Activated T-cell treated with anti-CD3 and anti-CD28 coated beads for 1 hour (primary cell): ENCODE data around the gene PTPN3.
"Not testable (repeated sequence)": the region's sequence is repeated elsewhere in the genome, so short reads cannot be mapped to it uniquely, and the experiment has no call there.

Experiments used
- DNase-seq: peaks from one replicate; pipeline ENCODE4 v3.0.0-alpha.2; 2020; ENCODE audit warnings: low read depth

PTPN3 gene, protein sequence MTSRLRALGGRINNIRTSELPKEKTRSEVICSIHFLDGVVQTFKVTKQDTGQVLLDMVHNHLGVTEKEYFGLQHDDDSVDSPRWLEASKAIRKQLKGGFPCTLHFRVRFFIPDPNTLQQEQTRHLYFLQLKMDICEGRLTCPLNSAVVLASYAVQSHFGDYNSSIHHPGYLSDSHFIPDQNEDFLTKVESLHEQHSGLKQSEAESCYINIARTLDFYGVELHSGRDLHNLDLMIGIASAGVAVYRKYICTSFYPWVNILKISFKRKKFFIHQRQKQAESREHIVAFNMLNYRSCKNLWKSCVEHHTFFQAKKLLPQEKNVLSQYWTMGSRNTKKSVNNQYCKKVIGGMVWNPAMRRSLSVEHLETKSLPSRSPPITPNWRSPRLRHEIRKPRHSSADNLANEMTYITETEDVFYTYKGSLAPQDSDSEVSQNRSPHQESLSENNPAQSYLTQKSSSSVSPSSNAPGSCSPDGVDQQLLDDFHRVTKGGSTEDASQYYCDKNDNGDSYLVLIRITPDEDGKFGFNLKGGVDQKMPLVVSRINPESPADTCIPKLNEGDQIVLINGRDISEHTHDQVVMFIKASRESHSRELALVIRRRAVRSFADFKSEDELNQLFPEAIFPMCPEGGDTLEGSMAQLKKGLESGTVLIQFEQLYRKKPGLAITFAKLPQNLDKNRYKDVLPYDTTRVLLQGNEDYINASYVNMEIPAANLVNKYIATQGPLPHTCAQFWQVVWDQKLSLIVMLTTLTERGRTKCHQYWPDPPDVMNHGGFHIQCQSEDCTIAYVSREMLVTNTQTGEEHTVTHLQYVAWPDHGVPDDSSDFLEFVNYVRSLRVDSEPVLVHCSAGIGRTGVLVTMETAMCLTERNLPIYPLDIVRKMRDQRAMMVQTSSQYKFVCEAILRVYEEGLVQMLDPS

DNA sequence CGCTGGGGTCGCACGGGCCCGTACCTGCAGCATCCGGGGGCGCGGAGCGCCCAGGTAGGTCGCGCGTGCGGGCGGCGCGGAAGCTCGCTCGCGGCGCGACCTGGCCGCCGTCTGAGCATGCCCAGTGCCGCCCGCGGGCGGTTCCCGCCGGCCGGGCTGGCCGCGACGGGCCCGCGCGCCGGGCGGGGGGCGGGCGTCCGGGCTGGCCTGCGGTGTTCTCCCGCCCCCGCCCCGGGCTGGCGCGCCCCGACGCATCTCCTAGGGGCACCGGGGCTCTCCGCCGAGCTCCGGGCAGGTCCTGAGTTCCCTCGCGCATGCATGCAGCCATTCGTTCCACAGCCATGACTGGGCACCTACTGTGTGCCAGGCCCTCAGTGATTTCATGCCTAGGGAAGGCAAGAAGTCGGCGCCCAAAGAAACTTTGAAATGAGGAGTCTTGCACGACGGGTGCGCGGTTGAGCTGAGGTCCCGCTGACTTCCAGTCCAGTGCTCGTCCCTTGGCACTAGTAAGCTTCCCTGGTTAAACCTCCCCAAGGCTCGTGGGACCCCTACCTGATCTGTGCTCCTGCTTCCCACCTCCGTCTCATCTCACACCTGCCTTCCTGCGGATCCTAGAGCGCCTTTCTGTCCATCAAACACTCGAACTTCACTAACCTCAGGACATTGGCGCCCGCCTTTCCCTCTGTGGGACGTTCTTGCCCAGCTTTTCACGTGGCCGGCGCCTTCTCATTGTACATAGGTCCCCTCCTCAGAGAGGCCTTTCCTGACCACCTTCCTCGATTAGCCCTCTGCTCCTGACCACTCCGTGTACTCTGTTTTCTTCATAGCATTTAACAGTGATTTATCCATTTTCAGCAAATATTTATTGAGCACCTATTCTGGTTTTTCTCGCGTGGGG lies at the start of gene PTPN3:
PTPN3 (minus strand) TSS at position 113 of the 898 bp plus-strand sequence. CDS start 34,873 bp downstream, outside the sequence.
- no peak for DNase-seq

- not testable (repeated sequence) for DNase-seq
Observed at GRCh38 chr9:109544954-109545353, 46.8 kb upstream of the PTPN3 start.

- DNase-seq = no peak
Observed at GRCh38 chr9:109542922-109543321, 44.8 kb upstream of the PTPN3 start.

DNA sequence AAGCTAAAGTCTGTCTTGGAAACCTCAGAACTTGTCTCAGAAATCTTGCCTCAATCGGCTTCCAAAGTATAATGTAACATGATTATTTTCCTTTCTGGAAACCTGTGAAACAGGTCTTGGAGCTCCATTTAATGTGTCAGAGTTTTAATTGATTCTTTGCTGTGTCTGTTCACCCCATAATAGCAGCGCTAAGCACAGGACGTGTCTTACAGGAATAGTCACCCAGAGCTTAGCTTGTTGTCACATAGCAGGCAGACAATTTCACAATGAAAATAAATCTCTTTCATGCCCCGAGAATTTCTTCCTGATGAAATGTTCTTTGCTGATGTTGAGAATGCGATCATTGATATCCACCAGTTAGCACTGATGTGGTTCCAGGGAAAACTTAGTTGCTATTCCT lies 40.2 kb upstream of the PTPN3 start:
- no peak for DNase-seq

DNA sequence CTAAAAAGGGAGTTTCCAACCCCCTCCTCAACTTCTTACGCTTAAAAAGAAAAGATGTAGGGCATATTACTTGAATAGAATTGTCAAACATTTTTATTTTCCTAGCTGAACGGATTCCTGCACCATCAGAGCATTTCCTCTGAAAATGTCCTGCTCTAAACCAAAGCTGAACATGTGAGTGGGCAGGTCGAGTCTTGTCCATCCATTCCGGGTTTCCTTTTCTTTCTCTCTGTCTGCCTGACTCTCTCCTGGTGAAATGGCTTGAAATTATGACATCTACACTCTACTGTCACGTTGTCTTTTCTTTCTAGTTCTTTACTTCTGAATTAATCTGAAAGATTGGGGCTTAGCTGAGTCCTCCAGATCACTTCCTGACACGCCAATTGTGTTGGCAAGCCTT lies 39.2 kb upstream of the PTPN3 start:
- no peak for DNase-seq

DNA sequence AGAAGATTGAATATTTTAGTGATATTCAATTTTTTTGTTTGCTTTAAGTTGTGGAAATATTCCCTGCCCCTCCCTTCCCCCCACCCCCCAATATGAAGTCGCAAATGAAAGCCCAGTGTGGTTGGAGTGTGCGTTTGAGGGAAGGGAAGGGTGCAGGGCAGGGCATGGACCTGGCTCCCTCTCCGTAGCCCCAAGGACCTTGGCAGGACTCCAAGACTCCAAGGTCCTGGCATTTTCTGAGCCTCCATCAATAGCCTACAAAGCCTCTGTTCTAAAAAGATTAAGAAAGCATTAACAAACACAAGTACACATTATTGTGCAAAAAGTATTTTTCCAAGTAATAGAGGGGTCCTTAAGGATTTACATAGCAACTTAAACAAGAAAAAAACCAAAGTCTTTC lies 38.8 kb upstream of the PTPN3 start:
- DNase-seq = no peak

DNA sequence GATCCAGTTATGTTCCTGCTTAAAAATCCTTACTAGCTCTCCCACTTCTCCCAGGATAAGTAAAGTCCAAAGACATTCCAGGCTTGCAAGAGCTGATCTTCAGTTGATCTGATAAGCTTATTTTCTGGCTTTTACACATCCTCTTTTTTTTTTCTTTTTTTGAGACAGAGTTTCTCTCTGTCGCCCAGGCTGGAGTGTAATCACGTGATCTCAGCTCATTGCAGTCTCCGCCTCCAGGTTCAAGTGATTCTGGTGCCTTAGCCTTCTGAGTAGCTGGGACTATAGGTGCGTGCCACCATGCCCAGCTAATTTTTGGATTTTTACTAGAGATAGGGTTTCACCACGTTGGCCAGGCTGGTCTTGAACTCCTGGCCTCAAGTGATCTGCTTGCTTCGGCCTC lies 37.3 kb upstream of the PTPN3 start:
- no peak for DNase-seq

- no peak for DNase-seq
Observed at GRCh38 chr9:109534151-109534550, 36.0 kb upstream of the PTPN3 start.

GRCh38 chr9:109532652-109533051 lies 34.5 kb upstream of the PTPN3 start:
- not testable (repeated sequence) for DNase-seq

DNA sequence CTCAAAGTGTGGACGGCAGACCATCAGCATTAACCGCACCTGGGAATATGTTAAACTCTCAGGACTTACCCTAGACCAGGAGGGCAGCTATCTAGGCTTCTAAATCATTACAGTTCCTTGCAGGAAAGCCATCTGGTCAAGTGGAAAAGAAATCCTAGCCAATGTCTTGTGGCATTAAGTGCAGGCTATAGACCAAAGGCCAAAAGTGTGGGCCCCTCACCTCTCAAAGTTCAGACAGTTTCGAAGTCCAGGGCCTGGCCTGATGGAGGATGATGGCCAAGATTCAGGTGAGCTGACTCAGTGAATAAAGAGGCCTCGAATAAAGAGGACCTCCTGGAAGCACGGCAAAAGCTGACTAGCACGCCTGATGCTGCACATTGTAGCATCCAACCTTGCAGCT lies 24.0 kb upstream of the PTPN3 start:
- DNase-seq = no peak

DNA sequence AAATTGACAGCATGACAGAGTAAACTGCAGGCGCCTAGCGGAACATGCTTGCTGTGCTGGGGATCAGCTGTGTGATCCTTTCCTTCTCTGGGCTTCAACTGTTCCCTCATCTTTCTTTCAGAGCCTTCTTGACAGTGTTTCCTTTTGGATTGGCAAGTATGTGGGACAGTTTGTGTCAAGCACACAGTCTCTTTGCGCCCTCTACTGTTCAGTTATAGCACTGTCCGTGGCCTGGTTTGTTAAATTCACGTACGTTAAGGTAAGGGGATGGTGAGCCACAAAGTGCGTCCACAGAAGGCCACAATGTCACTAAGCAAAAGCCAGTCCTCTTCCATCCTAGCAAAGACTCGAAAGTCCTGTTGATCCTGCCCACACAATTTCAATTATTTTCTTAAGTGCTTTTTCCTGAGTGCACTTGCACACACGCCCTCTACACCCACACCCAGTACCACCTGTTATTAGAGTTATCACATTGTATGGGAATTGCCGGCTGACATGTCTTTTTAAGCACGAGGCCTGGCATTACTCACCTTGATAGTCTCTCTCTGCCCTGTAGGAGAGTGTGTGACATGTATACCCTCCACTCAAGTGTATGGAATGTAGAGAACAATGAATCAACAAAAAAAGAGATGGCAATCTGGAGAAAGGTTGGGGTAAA lies 22.5 kb upstream of the PTPN3 start:
- DNase-seq = no peak

GRCh38 chr9:109519366-109519765 lies 21.3 kb upstream of the PTPN3 start:
- DNase-seq = no peak

DNA sequence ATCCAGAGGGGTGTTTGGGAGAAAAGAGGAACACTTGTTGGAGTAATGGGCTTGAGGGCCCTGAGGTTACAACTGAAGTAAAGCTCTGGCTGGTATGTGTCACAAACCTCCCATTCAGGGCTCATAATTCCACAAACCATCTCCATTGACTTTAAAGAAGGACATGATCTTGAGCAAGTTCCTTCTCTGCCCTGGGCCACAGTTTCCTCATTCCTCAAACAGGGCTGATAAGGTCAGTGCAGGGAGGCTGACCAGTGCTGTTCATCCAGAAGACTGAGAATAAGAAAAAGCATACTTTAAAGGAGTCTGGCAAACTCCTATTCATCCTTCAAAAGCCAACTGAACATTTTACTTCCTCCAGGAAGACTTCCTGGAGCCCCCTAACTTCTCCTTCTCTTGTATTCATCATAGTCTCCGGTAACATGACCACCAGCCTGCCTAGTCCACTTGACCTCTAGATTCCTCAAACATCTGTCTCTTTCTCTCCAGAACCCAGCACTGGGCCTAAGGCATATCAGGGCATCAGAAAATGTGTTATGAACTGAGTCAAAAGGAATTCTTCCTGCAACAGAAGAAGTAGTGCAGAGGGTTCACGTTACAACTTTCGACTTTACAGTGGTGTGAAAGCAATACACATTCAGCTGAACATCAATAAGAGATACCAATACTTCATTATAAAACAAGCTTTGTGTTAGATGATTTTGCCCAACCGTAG lies 20.7 kb upstream of the PTPN3 start:
- DNase-seq = no peak

DNA sequence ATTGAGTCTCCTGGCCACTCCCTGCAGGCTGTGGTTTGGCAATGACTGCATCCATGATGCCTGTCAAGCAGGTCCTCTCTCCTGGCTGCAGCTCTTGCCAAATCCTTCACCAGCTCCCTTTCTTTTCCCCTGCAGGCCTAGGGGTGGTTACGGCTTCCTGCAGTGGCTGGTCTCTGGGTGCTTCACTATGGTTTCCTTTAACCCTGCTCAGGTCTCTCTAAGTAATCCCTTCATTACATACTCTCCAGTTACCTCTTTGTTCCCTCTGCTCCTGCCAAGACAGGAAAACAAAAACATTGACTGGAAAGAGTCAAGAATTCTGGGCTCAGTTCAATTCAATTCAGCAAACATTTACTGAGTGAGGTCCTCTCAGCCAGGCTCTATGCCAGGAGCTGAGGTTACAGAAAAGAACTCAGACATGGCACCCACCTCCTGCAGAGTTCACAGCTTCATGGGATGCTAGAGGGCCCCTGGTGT lies 19.8 kb upstream of the PTPN3 start:
- no peak for DNase-seq

DNA sequence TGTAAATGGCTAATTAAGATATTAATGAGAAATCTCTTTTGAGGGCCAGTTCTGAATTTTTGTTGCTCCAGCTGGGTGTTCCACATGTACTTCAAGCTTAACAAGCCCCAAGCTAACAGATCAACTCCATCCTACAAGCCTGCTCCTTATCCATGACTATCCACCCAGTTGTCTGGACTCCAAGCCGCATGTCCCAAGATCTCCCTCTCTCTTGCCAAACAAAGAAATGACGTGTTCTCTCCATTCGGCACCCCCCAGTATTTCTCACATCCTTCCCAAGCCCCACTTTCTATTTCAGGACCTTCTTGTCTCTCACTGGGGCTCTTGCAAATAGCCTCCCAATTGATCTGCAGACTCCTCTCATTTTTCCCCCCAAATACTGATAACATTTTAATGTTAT lies 15.8 kb upstream of the PTPN3 start:
- DNase-seq = no peak

DNA sequence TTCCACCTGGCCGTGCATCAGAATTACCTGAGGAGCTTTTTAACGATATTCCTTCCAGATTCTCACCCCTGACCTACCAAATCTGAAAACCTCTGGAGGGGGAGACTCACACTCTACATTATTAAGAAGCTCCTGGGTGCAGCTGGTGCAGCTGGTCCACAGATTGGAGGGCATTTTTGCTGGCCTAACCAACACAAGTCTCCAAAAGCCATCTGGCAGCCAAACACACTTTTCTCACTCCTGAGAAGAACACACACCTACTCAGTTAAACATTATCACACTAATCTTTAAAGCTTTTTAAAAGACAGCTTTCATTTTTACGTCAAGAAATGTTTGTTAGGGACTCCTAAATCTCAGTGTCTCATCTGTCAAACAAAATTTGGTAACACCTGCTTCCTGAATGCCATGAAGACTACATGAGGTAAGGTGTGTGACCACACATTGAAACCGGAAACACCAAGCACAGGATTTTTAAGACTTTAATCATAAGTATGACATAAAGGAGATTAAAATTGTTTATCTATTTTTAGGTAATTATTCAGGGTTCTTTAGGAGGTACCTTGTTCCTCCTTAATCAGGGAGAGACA lies 14.2 kb upstream of the PTPN3 start:
- DNase-seq = no peak

DNA sequence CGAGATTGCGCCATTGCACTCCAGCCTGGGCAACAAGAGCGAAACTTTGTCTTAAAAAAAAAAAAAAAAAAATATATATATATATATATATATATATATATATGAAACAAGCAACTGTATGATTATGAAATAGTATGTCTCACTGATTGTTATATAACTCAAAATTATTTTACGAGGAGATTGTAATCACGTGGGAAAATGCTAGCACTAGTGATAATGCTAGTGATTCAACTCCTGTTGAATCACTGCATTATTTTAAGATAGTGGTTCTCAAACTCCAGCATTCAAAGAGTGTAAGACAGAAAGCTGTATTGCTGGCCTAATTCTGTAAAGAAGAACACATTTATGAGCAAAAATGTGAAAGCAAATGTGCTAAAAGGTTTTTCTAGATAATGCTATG lies 12.4 kb upstream of the PTPN3 start:
- no peak for DNase-seq

GRCh38 chr9:109510042-109510441 lies 11.9 kb upstream of the PTPN3 start:
- DNase-seq = not testable (repeated sequence)

DNA sequence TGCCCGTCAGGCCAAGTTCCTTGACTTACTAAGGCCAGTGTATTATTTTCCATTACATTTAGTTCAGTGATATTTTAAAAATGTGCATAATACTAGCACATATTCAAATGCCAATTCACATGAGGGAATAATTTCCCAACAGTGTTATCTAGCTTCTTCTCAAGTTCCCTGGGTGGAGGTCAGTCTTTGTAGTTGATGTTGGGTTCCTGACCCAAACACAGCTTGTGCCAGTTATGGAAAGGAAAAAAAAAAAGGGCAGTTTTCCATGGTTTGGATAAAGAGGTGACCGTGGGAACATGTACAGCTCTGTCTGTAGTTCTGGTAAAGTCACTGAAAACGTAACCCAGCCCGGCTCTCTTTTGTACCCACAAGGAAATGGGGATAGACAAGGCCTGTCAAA lies 11.5 kb upstream of the PTPN3 start:
- DNase-seq = no peak

DNA sequence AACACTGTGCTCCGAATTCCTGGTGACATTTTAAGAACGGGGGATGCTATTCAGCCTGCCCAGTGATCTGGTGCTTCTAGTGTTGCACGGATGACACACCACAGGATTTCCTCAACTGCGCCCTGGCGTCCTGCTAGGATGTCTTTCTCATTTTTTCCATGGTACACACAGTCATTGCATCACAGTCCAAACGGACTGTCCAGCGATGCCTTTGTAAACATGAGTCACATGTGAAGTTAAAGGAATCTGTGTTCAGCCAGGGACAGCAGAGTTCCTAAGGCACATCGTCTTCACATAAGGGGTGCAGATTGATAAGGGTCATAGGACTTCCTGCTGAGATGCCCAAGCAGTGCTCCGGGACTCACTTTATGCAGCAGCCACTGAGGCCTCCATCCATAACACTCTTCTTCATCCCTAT lies 9.3 kb upstream of the PTPN3 start:
- no peak for DNase-seq
